DMS153 treated with DMSO at 0.1 percent for 48 hours (cell line): ENCODE measurements around the gene CLASP2.
"Not testable (repeated sequence)": the region's sequence is repeated elsewhere in the genome, so short reads cannot be mapped to it uniquely, and the experiment has no call there.

ENCODE experiments used
- DNase-seq: peaks from one replicate; lab custom pipeline; 2025; ENCODE audit not compliant: unreplicated experiment; lab: John Stamatoyannopoulos, UW

The CLASP2 gene

DNA sequence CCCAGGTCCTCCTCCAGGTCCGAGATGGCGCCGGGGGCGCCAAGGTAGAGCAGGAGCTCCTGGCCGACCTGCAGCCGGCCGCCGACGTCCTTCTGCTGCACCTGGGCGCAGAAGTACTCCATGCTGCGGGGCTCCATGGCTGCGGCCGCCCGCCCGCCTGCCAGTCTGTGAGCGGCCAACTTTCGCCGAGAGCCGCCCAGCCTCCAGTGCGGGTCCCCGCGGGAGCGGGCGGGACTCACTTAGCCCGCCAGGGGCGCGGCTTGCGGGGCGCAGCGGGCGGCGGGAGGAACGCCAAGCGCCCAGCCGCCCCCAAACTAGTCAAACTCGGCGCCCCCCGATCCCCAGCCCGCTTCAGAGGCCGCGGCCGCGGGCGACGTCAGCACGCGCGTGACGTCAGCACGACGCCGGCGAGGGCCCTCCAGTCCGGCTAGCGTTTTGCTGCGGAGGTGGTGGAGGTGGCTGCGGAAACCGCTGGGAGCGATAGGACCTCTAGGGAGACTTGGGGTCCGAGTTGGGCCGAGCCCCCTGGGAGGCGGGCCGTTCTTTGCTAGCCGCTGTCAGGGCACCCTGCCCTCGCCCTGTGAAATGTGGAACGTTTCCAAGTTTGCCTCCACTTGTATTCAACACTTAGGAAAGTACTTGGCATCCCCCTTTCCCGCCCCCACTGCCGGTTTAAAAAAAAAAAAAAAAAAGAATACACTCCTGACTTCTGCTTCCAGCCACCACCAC, at the start of gene CLASP2:
CLASP2 (minus strand) TSS at position 389 of the 729 bp plus-strand sequence; CDS start at position 137, 252 bp downstream.
- peak; percentile 29 for DNase-seq

DNA sequence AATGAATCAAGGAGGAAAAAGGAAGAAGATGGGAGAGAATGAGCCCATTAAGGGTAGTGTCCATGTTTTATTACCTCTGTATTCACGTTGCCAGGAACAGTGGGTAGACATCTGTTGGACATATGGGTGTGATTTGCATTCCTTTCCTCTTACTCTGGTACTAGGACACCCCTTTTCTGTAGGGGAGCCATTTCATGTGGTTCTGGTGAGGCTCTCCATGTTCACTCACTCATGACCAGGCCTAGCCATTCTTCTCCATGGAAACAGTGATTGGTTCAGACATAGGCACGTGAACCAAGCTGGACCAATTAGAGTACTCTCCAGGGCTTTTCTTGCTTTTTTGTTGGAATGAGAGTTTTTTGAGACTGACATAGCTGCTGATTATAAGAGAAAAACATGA, 40.8 kb upstream of the CLASP2 start:
- DNase-seq = no peak

DNA sequence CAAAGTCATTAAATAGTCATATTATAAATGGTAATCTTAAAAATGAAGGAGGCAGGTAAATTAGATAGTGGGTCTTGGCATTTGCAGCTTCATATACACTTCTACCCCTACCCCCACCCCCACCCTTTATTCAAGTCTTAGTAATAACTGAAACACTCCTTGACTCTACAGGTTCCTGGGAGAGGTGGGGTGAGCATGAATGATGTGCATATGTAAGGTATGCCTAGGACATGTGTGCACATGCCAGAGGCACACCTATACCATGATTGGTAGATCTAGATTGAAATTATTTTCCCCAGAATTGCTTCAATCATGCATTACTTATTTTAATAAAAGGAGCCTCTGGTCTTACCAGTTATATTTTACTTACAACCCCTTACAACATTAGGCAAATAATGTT, 40.2 kb upstream of the CLASP2 start:
- DNase-seq = no peak

DNA sequence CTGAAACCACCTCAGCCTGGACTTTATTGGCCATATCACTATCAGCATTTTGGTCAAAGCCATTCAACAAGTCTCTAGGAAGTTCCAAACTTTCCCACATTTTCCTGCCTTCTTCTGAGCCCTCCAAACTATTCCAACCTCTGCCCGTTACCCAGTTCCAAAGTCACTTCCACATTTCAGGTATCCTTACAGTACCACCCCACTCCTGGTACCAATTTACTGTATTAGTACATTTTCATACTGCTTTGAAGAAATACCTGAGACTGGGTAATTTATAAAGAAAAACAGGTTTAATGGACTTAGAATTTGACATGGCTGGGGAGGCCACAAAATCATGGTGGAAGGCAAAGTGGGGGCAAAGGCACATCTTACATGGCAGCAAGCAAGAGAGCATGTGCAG, 36.3 kb upstream of the CLASP2 start:
- DNase-seq = not testable (repeated sequence)

DNA sequence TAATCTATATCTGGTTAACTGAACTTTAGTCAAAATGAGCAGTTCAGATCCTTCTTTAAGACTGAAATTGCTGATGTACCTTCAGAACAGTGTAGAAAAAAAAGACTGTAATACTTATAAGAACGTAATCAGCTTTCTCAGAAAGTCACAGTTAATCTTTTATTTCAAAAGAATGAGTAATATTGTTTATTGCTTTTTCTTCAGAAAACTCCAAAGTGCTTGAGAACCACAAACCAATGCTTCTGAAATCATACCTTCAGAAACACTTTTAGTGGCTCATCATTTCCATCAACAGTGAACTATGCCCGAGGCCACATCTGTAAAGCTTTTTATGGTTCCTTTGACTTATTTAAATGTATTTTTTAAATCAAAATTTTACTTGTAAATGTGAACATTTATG, 33.3 kb upstream of the CLASP2 start:
- DNase-seq = no peak

DNA sequence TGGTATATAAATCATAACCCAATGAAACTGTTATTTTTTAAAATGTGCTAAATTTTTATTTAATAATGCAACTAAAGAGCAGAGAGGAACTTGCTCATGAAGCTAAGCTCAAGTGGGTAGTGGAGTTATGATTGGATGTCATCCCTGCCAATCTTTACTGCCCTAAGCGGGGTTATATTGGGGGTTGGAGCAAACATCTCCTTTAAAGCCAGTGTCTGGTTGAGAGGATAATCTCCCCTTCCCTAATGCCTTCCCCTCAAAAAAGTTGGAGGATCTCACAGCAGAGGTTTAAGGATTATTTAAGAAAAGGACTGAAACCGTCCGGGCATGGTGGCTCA, 32.1 kb upstream of the CLASP2 start:
- DNase-seq = no peak

DNA sequence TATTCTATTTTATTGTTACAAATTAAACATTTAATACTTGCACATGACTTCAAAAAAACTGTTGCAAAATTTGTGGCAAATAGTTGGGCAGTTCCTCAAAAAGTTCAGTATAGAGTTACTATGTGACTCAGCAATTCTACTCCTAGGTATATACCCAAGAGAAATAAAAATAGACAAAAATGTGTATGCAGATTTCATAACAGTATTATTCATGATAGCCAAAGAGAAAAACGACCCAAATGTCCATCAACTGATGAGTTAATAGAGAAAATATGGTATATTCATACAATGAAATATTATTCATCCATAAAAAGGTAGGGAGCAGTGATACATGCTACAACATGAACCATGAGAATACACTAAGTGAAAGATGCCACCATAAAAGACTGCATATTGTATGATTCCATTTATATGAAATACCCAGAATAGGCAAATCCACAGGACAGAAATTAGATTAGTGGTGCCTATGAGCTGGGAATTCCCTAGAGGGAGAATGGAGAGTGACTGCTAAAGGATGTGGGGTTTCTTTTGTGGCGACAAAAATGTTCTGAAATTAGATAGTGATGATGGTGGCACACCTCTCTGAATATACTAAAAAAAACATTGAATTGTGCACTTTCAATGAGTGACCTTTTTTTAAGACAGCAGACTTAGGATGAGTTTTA, 31.6 kb upstream of the CLASP2 start:
- no peak for DNase-seq

DNA sequence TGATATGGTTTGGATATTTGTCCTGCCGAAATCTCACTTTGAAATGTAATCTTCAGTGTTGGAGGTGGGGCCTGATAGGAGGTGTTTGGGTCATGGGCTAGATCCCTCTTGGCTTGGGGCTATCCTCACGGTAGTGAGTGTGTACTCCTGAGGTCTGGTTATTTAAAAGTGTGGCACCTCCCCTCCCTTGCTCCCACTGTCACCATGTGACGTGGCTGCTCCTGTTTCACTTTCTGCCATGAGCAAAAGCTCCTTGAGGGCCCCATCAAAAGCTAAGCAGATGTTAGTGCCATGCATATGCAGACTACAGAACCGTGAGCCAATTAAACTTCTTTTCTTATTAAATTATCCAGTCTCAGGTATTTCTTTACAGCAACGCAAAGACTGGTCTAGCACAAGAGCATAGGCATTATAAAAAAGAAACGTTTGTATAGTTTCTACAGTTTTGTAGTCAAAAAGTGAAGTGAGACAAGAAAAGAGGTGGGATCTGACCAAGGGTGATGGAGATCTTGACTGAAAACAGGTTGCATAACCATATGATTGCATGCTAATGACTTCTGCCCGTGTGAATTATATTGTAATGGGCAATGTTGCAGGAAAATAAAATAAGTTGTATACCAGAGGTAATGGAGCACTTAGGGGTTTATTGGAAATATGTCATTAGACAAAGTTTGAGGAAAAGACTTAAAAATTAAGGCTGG, 28.5 kb upstream of the CLASP2 start:
- no peak for DNase-seq

DNA sequence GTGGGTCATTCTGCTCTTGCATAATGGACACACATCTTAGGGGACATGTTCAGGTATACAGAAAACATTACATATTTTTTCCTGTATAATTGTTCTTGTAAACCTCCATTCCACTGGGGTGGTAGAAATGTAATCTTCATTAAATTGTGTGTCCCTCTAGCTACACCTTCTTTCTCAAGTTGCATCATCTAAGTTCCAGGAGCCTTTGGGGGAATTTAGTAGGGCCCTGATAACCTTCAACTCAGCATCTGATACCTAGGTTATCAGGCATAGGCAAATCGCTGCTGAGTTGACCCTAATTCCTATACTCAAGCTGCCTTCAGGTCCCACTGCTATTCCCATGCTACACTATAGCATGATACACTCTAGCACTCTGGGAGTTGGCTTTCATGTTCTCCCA, 19.1 kb upstream of the CLASP2 start:
- no peak for DNase-seq

DNA sequence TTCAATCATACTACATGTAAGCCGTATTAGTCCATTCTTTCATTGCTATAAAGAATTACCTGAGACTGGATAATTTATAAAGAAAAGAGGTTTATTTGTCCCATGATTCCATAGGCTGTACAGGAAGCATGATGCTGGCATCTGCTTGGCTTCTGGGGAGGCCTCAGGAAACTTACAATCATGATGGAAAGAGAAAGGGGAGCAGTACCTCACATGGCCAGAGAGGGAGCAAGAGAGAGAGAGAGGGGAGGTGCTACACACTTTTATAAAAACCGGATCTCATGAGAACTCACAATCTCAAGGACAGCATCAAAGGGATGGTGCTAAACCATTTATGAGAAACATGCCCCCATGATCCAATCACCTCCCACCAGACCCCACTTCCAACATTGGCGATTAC, 14.3 kb upstream of the CLASP2 start:
- DNase-seq = no peak

DNA sequence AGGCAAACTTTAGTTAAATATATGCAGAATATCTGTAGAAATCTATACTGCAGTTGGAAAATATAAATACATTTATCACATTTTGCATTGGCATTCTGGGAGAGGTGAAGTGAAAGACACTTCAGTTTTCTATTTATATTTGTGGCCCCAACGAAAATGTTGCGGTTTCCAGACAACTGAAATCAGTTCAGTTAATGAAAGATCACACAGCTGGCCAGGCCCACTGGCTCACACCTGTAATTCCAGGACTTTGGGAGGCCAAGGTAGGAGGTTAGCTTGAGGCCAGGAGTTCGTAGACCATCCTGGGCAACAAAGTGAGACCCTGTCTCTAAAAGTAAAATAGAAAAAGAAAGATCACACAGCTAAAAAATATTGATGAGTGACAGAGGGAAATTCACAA, 11.9 kb upstream of the CLASP2 start:
- no peak for DNase-seq

DNA sequence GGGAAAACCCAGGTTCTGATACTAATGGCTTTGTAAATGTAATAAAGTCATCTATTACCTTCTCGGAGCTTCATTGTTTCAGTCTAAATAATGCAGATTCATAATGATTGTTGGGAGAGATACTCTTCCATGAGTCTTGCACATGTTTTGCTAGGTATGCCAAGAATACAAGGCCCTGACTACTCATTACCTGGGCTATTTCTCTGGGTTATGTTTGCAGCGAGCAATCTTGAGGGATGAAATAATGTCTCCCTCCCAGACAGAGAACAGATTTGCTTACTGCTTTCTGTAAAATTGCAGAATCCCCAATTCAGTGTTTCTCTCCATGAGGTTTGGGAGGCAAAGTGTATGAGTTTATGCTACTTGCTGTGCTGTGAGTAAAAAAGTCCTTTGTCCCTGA, 6.2 kb upstream of the CLASP2 start:
- DNase-seq = no peak

DNA sequence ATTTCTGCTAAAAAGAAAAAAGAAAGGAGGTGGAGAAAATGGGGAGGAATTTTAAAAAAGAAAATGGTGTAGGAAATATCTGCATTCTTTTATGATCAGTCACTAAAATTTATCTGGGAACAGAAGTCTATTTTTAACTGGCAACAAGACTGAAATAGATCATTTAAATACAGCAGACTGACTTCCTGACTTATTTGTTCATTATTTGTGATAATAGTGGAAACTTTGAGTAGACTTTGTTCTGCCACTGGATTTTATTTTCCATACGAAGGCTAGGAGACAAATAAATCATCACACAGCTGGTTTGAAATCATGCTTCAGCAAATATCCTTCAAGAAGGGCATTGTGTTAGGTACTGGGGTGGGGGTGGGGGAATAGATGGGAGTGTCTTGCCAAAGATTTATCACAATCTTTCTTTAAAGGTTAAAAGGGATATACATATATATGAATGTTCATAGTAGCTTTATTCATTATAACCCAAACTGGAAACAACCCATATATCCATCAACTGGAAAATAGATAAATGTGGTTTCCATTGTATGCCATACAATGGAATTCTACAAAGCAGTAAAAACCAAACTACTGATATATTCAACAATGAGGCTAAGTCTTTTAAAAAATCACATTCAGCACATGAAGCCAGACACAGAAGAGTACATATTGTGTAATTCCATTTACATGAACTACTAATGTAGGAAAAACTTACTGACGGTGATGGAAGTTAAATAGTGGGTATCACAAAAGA, 4.7 kb upstream of the CLASP2 start:
- no peak for DNase-seq

DNA sequence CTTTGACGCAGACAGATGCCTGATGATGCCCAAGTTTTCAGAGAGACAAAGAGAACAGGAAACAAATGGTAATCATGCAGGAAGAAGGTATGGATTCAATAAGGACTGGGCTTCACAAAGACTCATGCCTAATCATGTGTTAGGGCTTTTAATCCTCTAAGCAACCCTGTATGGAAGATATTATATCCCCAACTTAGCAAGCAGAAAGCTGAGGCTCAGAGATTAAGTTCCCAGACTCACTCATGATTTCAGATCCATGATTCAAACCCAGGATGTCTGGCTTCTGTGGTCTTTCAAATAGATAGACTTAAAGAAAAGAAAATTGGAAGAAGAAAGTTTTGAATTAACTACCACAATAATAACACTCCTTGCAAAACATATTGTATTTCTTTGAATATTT, 4.1 kb upstream of the CLASP2 start:
- no peak for DNase-seq

DNA sequence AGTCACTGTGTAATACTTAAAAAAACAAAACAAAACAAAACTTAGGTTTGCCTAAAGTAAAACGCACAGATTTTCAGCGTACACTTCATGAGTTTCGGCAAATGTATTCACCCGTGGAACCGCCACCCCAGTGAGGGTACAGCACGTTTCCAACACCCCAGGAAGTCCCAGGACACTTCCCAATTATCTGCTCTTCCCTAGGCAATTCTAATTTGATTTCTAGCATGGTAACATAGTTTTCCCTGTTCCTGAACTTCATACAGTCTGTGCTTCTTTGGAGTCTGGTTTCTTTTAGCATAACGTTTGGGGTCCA, 497 bp upstream of the CLASP2 start:
- no peak for DNase-seq

DNA sequence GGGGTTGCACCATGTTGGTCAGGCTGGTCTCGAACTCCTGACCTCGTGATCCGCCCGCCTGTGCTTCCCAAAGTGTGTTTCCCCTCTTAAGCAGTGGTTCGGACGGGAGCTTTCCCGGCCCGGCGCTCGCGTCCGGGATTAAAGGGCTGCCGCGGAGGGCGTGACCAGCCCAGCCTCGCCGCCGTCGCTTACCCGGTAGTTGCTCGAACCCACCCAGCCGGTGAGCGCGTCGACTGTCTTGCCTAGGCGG, 513 bp downstream of the CLASP2 start:
- no peak for DNase-seq

DNA sequence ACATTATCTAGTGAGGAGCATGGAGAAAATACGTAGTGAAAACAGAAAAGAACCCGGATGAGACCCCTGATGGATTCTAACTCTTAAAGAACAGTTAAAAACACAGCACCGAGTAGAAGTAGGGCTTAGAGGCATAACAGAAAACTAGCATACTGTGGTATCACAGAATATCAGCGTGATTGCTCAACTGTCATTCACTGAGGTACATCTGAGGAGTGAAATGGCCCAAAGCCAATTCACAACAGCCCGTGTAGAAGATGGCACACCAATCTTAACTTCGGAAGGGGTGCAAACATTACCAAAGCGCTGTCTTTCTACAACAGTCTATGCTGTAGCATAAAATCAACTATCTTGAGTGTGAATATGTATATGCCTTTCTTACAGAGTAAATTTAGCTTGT, 1.8 kb downstream of the CLASP2 start:
- DNase-seq = no peak

DNA sequence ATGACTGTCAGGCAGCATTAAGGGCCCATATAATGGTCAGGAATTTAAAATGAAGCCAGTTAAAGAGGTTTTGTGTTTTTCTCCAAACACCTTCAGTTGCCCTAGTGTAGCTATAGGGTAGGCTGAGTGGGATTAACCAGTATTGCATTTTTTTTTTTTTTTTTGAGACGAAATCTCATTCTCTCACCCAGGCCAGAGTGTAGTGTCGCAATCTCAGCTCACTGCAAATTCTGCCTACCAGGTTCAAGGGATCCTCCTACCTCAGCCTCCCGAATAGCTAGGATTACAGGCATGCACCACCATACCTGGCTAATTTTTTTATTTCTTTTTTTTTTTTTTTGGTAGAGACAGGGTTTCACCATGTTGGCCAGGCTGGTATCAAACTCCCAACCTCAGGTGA, 7.0 kb downstream of the CLASP2 start:
- DNase-seq = no peak

DNA sequence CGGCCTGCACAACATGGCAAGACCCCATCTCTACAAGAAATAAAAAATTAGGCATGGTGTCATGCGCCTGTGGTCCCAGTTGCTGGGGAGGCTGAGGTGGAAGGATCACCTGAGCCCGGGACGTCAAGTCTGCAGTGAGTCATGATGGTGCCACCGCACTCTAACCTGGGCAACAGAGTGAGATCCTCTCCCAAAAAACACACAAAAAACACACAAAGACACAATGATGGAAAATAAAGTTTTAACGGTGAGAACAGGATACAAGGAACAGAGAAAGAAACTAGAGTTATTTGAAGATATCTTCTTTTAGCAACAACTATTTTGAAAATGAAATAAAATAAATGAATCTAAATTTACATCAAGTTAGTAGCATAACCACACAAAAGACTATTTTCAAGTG, 12.0 kb downstream of the CLASP2 start:
- no peak for DNase-seq

DNA sequence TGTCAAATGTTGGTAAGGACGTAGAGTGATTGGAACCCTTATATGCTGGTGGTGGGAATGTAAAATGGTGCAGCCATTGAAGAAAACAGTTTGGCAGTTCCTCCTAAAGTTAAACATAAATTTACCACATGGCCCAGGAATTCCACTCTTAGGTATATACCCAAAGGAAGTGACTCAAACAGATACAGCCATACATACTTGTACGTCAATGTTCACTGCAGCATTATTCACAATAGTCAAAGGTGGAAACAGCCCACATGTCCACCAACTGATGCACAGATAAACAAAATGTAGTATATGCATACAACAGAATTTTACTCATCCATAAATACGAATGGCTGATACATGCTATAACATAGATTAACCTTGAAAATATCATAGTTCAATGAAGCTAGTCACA, 13.2 kb downstream of the CLASP2 start:
- DNase-seq = no peak

DNA sequence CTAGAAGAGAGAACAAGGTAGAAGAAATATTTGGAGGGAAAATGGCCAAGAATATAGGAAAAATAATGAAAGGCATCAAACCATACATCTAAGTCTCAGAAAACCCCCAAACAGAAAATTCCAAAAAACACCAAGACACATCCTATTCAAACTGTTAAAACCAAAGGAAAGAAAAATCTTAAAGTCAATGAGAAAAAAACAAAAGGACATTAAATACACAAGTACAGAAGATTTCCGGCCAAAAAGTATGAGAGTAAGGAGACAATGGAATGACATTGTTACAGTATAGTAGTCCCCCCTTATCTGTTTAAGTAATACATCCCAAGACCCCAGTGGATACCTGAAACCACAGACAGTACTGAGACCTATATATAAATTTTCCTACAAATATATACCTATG, 18.8 kb downstream of the CLASP2 start:
- DNase-seq = no peak

DNA sequence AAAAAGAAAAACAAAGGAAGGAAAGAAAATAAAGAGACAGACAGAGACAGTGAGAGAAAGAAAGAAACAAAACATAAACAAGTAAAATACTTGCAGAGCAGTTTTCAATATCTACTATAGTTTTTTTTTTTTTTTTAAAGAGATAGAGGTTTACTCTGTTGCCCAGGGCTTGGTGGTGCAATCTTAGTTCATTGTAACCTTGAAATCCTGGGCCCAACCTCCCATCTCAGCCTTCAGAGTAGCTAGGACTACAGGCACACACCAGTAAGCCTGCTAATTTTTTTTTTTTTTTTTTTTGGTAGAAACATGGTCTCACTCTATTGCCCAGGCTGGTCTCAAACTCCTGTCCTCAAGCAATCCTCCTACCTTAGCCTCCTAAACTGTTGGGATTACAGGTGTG, 23.1 kb downstream of the CLASP2 start:
- no peak for DNase-seq
